ENCODE results near the gene CHRNB1.

The CHRNB1 gene

DNA sequence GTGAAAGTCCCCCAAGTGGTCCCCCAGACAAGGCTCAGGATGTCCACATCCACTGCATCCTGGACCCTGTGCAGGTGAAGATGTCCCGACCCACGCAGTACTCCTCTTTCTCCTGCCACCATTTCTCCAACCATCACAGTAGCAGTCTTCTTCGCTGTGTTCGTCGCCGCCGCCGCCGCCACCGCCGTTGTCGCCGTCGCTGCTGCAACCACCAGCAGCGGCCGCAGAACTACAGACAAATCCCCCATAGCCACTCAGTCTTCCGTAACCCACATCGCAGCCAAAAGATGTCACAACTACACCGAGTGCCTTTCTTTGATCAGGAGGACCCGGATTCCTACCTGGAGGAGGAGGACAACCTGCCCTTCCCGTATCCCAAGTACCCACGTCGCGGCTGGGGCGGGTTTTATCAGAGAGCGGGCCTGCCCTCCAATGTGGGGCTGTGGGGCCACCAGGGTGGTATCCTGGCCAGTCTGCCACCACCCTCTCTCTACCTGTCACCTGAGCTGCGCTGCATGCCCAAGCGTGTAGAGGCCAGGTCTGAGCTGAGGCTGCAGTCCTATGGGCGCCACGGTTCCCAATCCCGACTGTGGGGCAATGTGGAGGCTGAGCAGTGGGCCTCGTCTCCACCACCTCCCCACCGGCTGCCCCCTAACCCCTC, 18.5 kb upstream of the CHRNB1 start:
- no peaks in the 10 kb centered on the region for H3K4me1 ChIP-seq (ENCODE audit: control insufficient read depth, insufficient read depth, low read length)
- ChIA-PET POLR2A (interaction anchor here (2.1 kb wide), 1 partner anchor 22 kb away, joined by 9 read pairs; the partner anchor contains the start of gene TMEM256), CTCF (interaction anchor here (0.6 to 1.2 kb wide), 3 partner anchors 11 to 248 kb away, joined by 3 to 9 read pairs (median 3); no protein-coding TSS in a partner anchor)
- no peaks in the 10 kb centered on the region for H3K9me3 ChIP-seq (ENCODE audit: control insufficient read depth, insufficient read depth, low read depth, low read length)
- TF ChIP-seq ZSCAN23 (tag by site-specific recombination; IDR thresholded peaks at IDR 0.05) (no peak), ZNF157 (tag by site-specific recombination; IDR thresholded peaks at IDR 0.05) (peak; percentile 65)
- TF ChIP-seq, protein P1, sequence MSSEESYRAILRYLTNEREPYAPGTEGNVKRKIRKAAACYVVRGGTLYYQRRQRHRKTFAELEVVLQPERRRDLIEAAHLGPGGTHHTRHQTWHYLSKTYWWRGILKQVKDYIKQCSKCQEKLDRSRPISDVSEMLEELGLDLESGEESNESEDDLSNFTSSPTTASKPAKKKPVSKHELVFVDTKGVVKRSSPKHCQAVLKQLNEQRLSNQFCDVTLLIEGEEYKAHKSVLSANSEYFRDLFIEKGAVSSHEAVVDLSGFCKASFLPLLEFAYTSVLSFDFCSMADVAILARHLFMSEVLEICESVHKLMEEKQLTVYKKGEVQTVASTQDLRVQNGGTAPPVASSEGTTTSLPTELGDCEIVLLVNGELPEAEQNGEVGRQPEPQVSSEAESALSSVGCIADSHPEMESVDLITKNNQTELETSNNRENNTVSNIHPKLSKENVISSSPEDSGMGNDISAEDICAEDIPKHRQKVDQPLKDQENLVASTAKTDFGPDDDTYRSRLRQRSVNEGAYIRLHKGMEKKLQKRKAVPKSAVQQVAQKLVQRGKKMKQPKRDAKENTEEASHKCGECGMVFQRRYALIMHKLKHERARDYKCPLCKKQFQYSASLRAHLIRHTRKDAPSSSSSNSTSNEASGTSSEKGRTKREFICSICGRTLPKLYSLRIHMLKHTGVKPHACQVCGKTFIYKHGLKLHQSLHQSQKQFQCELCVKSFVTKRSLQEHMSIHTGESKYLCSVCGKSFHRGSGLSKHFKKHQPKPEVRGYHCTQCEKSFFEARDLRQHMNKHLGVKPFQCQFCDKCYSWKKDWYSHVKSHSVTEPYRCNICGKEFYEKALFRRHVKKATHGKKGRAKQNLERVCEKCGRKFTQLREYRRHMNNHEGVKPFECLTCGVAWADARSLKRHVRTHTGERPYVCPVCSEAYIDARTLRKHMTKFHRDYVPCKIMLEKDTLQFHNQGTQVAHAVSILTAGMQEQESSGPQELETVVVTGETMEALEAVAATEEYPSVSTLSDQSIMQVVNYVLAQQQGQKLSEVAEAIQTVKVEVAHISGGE (tag by site-specific recombination; conservative IDR thresholded peaks at IDR 0.05; ENCODE audit: low read depth), result no peak
- H3K36me3 ChIP-seq (ENCODE audit: control insufficient read depth in 2 of 2, insufficient read depth in 1 of 2, low read length in 2 of 2), result no peaks in the 10 kb centered on the region
- no peak overlapping the region for H3K4me3 ChIP-seq (ENCODE audit: low read depth, low read length)
- H3K27ac ChIP-seq (ENCODE audit: extremely low read depth, low read depth, low read length), result no peak overlapping the region

DNA sequence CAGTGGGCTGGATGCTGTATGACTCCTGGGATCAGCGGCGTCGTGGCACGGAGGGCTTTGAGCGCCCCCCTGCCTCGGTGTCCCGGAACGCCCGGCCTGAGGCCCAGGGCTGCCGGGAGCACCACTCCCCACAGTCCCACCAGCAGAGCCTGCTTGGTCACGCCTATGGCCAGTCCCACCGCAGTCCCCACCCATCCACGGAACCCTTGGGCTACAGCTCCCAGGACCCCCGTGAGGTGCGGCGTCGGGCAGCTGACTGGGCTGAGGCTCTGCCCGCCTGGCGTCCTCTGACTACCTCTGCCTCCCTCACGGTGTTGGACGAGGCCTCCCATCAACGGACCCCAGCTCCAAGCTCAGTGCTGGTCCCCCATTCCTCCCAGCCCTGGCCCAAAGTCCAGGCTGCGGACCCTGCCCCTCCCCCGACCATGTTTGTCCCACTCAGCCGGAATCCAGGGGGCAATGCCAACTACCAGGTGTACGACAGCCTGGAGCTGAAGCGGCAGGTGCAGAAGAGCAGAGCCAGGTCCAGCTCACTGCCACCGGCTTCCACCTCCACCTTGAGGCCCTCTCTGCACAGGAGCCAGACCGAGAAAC, 17.9 kb upstream of the CHRNB1 start:
- ChIA-PET POLR2A (no interaction called here), CTCF (no interaction called here)
- Histone ChIP-seq H3K27ac (ENCODE audit: extremely low read depth, low read depth, low read length) (no peak overlapping the region), H3K36me3 (ENCODE audit: control insufficient read depth in 2 of 2, insufficient read depth in 1 of 2, low read length in 2 of 2) (no peaks in the 10 kb centered on the region), H3K4me3 (ENCODE audit: low read depth, low read length) (no peak overlapping the region), H3K9me3 (ENCODE audit: control insufficient read depth, insufficient read depth, low read depth, low read length) (no peaks in the 10 kb centered on the region), H3K4me1 (ENCODE audit: control insufficient read depth, insufficient read depth, low read length) (no peaks in the 10 kb centered on the region)
- TF ChIP-seq ZNF175 (tag by site-specific recombination; IDR thresholded peaks at IDR 0.05), result no peak
- TF ChIP-seq ZFHX2 (tag by site-specific recombination; conservative IDR thresholded peaks at IDR 0.05), result no peak
- no peak for TF ChIP-seq ZNF302 (tag by site-specific recombination; IDR thresholded peaks at IDR 0.05; ENCODE audit: low read depth)
- TF ChIP-seq ZNF701 (tag by site-specific recombination; IDR thresholded peaks at IDR 0.05), result no peak
- TF ChIP-seq, protein P2, sequence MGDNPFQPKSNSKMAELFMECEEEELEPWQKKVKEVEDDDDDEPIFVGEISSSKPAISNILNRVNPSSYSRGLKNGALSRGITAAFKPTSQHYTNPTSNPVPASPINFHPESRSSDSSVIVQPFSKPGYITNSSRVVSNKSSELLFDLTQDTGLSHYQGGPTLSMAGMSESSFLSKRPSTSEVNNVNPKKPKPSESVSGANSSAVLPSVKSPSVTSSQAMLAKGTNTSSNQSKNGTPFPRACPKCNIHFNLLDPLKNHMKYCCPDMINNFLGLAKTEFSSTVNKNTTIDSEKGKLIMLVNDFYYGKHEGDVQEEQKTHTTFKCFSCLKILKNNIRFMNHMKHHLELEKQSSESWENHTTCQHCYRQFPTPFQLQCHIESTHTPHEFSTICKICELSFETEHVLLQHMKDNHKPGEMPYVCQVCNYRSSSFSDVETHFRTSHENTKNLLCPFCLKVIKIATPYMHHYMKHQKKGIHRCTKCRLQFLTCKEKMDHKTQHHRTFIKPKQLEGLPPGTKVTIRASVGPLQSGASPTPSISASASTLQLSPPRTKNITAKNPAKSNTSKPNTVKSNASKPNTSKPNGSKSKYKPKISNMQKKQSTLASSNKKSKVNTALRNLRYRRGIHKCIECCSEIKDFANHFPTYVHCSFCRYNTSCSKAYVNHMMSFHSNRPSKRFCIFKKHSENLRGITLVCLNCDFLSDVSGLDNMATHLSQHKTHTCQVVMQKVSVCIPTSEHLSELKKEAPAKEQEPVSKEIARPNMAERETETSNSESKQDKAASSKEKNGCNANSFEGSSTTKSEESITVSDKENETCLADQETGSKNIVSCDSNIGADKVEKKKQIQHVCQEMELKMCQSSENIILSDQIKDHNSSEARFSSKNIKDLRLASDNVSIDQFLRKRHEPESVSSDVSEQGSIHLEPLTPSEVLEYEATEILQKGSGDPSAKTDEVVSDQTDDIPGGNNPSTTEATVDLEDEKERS (tag by site-specific recombination; IDR thresholded peaks at IDR 0.05), result no peak
- TF ChIP-seq, protein P3, sequence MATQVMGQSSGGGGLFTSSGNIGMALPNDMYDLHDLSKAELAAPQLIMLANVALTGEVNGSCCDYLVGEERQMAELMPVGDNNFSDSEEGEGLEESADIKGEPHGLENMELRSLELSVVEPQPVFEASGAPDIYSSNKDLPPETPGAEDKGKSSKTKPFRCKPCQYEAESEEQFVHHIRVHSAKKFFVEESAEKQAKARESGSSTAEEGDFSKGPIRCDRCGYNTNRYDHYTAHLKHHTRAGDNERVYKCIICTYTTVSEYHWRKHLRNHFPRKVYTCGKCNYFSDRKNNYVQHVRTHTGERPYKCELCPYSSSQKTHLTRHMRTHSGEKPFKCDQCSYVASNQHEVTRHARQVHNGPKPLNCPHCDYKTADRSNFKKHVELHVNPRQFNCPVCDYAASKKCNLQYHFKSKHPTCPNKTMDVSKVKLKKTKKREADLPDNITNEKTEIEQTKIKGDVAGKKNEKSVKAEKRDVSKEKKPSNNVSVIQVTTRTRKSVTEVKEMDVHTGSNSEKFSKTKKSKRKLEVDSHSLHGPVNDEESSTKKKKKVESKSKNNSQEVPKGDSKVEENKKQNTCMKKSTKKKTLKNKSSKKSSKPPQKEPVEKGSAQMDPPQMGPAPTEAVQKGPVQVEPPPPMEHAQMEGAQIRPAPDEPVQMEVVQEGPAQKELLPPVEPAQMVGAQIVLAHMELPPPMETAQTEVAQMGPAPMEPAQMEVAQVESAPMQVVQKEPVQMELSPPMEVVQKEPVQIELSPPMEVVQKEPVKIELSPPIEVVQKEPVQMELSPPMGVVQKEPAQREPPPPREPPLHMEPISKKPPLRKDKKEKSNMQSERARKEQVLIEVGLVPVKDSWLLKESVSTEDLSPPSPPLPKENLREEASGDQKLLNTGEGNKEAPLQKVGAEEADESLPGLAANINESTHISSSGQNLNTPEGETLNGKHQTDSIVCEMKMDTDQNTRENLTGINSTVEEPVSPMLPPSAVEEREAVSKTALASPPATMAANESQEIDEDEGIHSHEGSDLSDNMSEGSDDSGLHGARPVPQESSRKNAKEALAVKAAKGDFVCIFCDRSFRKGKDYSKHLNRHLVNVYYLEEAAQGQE (tag by site-specific recombination; IDR thresholded peaks at IDR 0.05), result no peak
- TF ChIP-seq, protein P4, sequence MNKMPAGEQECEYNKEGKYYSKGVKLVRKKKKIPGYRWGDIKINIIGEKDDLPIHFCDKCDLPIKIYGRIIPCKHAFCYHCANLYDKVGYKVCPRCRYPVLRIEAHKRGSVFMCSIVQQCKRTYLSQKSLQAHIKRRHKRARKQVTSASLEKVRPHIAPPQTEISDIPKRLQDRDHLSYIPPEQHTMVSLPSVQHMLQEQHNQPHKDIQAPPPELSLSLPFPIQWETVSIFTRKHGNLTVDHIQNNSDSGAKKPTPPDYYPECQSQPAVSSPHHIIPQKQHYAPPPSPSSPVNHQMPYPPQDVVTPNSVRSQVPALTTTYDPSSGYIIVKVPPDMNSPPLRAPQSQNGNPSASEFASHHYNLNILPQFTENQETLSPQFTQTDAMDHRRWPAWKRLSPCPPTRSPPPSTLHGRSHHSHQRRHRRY (tag by site-specific recombination; IDR thresholded peaks at IDR 0.05), result no peak
- TF ChIP-seq, protein P5, sequence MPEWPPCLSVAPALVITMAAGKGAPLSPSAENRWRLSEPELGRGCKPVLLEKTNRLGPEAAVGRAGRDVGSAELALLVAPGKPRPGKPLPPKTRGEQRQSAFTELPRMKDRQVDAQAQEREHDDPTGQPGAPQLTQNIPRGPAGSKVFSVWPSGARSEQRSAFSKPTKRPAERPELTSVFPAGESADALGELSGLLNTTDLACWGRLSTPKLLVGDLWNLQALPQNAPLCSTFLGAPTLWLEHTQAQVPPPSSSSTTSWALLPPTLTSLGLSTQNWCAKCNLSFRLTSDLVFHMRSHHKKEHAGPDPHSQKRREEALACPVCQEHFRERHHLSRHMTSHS (tag by site-specific recombination; IDR thresholded peaks at IDR 0.05), result no peak
- no peak for TF ChIP-seq OSR2 (tag by site-specific recombination; IDR thresholded peaks at IDR 0.05)
